ENCODE results near the gene HSPB1.
A peak's percentile ranks its signal among the peaks of the same experiment; 100 is the strongest.
"Not testable (repeated sequence)": the region's sequence is repeated elsewhere in the genome, so short reads cannot be mapped to it uniquely, and the experiment has no call there.

The HSPB1 gene

DNA sequence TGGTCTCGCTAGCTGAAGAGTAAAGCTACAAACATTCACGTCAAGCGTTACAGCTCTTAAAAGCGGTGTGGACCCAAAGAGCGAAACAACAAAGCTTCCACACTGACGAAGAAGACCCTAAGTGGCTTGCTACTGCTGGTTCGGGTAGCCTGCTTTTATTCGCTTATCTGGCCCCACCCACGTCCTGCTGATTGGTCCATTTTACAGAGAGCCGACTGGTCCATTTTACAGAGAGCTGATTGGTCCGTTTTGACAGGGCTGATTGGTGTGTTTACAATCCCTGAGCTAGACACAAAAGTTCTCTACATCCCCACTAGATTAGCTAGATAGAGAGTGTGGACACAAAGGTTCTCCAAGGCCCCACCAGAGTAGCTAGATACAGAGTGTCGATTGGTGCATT lies 6.4 kb downstream of the HSPB1 start:
- not testable (repeated sequence) for DNase-seq (ENCODE audit: low read depth in 2 of 2)

DNA sequence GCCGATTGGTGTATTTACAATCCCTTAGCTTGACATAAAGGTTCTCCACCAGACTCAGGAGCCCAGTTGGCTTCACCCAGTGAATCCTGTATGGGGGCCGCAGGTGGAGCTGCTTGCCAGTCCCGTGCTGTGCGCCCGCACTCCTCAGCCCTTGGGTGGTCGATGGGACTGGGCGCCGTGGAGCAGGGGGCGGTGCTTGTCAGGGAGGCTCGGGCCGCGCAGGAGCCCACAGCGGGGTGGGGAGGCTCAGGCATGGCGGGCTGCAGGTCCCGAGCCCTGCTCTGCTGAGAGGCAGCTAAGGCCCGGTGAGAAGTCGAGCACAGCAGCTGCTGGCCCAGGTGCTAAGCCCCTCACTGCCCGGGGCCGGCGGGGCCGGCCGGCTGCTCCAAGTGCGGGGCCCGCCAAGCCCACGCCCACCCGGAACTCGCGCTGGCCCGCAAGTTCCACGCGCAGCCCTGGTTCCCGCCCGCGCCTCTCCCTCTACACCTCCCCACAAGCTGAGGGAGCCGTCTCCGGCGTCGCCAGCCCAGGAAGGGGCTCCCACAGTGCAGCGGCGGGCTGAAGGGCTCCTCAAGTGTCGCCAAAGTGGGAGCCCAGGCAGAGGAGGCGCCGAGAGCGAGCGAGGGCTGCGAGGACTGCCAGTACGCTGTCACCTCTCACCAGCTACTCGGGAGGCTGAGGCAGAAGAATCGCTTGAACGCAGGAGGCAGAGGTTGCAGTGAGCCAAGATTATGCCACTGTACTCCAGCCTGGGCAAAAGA lies 7.0 kb downstream of the HSPB1 start:
- DNase-seq (ENCODE audit: low read depth in 2 of 2): not testable (repeated sequence)

- no peak for DNase-seq (ENCODE audit: low read depth in 2 of 2)
Observed at GRCh38 chr7:76310102-76310957, 7.9 kb downstream of the HSPB1 start.

GRCh38 chr7:76311838-76312237 lies 9.4 kb downstream of the HSPB1 start:
- DNase-seq (ENCODE audit: low read depth in 2 of 2): not testable (repeated sequence)

GRCh38 chr7:76314042-76314721 lies 11.7 kb downstream of the HSPB1 start:
- peak; percentile 90 to 98 for DNase-seq (ENCODE audit: low read depth in 2 of 2)

DNA sequence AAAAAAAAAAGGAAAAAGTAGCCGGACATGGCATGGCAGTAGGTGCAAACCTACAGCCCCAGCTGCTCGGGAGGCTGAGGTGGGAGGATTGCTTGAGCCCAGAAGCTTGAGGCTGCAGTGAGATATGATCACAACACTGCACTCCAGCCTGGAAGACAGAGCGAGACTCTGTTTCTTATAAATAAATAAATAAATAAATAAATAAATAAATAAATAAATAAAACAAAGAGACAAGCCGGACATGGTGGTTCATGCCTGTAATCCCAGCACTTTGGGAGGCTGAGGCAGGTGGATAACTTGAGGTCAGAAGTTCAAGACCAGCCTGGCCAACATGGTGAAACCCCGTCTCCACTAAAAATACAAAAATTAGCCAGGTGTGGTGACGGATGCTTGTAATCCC lies 12.3 kb downstream of the HSPB1 start:
- DNase-seq (ENCODE audit: low read depth in 2 of 2): not testable (repeated sequence)

GRCh38 chr7:76315364-76315763 lies 12.9 kb downstream of the HSPB1 start:
- DNase-seq (ENCODE audit: low read depth in 2 of 2): no peak

DNA sequence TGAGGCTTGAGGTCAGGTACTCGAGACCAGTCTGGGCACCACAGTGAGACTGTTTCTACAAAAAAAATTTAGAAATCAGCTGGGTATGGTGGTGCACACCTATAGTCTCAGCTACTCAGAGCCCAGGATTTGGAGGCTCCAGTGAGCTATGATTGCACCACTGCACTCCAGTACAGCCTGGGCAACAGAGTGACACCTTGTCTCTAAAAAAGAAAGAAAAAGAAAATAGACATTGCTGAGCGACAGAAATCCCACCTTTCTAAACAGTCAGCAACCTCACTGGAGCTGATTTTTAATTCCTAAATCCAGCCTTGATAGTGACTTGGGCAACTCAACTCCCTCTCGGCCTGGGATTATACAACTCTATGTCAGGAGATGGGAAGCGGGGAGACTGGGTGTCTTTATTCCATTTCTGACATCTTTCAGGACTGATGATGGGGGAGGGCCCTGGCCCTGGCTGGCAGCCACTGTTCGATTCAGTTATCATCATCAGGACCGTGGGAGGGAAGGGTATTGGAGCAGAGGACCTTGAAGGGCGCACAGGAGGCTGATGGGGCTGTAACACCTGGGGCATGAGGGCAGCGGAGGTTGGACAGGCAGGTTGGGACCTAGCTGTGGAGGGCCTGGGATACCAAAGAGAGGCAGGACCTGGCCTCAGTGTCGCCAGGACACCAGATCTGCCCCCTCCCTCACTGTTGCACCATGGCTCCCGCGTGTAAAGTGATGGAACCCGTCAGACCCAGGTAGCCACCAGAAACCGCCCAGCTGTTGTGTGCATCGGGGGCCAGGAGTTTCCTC lies 14.7 kb downstream of the HSPB1 start:
- no peak for DNase-seq (ENCODE audit: low read depth in 2 of 2)

DNA sequence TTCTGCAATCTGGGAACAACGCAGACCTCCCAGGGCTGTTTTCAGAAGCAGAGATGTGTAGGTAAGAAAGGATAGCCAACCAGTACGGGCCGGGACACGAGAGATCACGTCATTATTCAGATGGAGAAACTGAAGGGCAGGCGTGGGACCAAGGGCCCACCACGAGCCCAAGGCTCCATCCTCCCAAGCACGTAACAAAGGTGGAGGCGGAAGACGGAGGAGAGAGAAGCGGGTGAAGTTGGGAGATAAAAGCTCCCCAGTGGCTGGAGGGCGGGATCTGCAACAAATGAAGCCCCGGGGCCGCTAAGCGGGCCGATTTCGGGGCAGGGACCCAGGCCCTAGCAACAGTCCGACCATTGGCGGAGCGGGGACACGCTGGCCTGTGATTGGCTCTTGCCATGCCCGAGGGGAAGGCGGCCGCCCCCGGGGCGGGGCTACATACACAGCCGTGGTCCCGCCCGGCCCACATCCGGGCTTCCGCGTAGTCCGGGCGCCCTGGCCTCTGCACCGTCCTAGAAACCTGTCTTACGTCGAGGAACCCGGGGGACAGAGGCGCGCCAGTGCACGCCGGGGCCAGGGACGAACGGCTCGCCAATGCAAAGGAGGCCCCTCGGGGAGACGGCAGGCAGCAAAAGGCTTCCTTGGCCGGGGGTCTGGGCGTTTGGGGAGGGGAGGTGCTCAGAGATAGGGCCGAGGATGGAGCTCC lies 15.5 kb downstream of the HSPB1 start:
- DNase-seq (ENCODE audit: low read depth in 2 of 2): peak; percentile 87 to 91

- DNase-seq (ENCODE audit: low read depth in 2 of 2): peak in 1 of 2 experiments; percentile 54
Observed at GRCh38 chr7:76318488-76319353, 16.2 kb downstream of the HSPB1 start.

GRCh38 chr7:76325092-76325491 lies 22.6 kb downstream of the HSPB1 start:
- DNase-seq (ENCODE audit: low read depth in 2 of 2): no peak

DNA sequence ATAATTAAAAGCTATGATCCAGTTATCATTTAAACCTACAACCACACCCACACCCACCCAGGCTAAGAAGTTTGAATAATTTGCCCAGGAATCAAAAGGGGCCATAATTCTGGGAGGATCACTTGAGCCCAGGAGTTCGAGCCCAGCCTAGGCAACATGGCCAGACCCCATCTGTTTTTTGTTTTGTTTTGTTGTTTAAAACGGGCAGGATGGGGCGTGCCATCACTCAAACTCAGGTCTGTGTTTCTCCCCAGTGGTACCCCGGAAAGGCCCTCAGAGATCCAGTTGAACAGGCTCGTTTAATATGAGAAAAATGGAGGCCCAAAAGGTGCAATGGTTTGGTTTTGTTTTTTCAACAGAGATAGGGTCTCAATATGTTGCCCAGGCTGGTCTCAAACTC lies 23.3 kb downstream of the HSPB1 start:
- no peak for DNase-seq (ENCODE audit: low read depth in 2 of 2)

- no peak for DNase-seq (ENCODE audit: low read depth in 2 of 2)
Observed at GRCh38 chr7:76326646-76327233, 24.3 kb downstream of the HSPB1 start.

- no peak for DNase-seq (ENCODE audit: low read depth in 2 of 2)
Observed at GRCh38 chr7:76327610-76328009, 25.1 kb downstream of the HSPB1 start.

DNA sequence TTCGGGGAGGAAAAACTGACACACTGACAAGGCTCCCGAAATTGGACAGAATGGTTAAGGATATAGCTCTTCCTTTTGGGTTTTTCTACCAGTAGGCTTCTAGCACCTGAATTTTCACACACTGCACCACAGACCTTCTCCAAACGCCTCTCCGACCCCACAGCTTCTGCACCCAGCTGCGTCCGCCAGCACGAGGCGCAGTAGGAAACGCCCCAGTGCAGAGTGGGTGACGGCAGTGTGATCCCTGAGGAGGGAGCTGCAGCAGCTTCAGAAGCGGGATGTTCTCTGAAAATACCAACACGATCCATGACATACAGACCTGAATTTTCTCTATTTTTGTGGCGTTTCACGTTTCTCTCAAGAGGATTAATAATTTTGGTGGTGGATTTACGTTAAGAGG lies 25.9 kb downstream of the HSPB1 start:
- DNase-seq (ENCODE audit: low read depth in 2 of 2): no peak

DNA sequence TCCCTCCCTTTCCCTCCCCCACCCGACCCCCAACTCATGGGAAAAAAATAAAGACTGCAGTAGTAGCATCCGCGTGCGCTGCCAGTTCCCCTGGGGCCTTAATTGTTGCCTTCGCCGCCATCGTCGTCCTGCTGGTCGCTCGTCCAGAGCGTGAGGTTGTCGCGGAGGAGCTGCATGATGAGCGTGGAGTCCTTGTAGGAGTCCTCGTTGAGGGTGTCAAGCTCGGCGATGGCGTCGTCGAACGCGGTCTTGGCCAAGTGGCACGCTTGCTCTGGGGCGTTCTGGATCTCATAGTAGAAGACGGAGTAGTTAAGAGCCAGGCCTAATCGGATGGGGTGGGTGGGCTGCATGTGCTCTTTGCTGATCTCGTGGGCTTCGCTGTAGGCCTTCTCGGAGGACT lies 27.0 kb downstream of the HSPB1 start:
- no peak for DNase-seq (ENCODE audit: low read depth in 2 of 2)

DNA sequence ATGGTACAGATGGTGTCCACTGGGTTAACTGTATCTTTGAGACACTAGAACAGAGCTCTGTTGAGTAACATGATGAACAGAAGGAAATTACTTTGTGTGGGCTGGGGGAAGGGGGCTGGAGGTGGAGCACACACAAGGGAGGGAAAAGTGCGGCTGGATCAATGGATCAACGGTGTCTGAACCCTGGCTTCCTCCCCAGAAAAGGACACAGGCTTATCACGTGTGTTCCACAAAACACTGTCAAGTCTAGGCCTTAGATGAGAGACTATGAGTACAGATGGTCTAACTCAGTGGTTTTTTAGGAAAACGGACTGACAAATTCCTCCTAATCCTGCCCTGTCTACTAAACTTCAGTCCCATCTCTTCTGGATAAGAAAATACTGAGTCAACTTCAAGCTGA lies 27.8 kb downstream of the HSPB1 start:
- no peak for DNase-seq (ENCODE audit: low read depth in 2 of 2)

- no peak for DNase-seq (ENCODE audit: low read depth in 2 of 2)
Observed at GRCh38 chr7:76330673-76331072, 28.2 kb downstream of the HSPB1 start.

GRCh38 chr7:76332078-76332477 lies 29.6 kb downstream of the HSPB1 start:
- DNase-seq (ENCODE audit: low read depth in 2 of 2): no peak
